Activated CD4-positive, alpha-beta T cell treated with anti-CD3 and anti-CD28 coated beads, Interleukin-2, amount 50 U/mL, for 1 hour (primary cell): ENCODE data around the gene KLHL12.
A peak's percentile ranks its signal among the peaks of the same experiment; 100 is the strongest.

Experiments
- DNase-seq: peaks from one replicate; pipeline ENCODE4 v3.0.0-alpha.2; 2020

The KLHL12 gene

GRCh38 chr1:202926581-202927491, at the start of gene KLHL12:
TSS of gene KLHL12 (minus strand) at chr1:202927234. CDS start at chr1:202925162, 2,072 bp downstream.
- DNase-seq = peak; percentile 93

- no peak for DNase-seq
Observed at GRCh38 chr1:202976633-202977032, 49.6 kb upstream of the KLHL12 start.

GRCh38 chr1:202974856-202975255, 47.8 kb upstream of the KLHL12 start:
- no peak for DNase-seq

GRCh38 chr1:202972046-202972445, 45.0 kb upstream of the KLHL12 start:
- no peak for DNase-seq

- no peak for DNase-seq
Observed at GRCh38 chr1:202968895-202969295, 41.9 kb upstream of the KLHL12 start.

- DNase-seq = no peak
Observed at GRCh38 chr1:202968351-202968750, 41.3 kb upstream of the KLHL12 start.

GRCh38 chr1:202967684-202968281, 40.7 kb upstream of the KLHL12 start:
- no peak for DNase-seq

- no peak for DNase-seq
Observed at GRCh38 chr1:202966006-202966898, 39.2 kb upstream of the KLHL12 start.

GRCh38 chr1:202965422-202965821, 38.4 kb upstream of the KLHL12 start:
- DNase-seq = no peak

GRCh38 chr1:202964791-202965410, 37.9 kb upstream of the KLHL12 start:
- no peak for DNase-seq

- no peak for DNase-seq
Observed at GRCh38 chr1:202961220-202961880, 34.3 kb upstream of the KLHL12 start.

- no peak for DNase-seq
Observed at GRCh38 chr1:202959276-202959620, 32.2 kb upstream of the KLHL12 start.

GRCh38 chr1:202958544-202959275, 31.7 kb upstream of the KLHL12 start:
- peak; percentile 9 for DNase-seq

- peak; percentile 94 for DNase-seq
Observed at GRCh38 chr1:202957733-202958543, 30.9 kb upstream of the KLHL12 start, which contains the start of gene ADIPOR1. TSS of gene ADIPOR1 (minus strand) at chr1:202958312. CDS start at chr1:202951070, 7,242 bp downstream.

- no peak for DNase-seq
Observed at GRCh38 chr1:202956969-202957368, 29.9 kb upstream of the KLHL12 start.

- no peak for DNase-seq
Observed at GRCh38 chr1:202954057-202954745, 27.2 kb upstream of the KLHL12 start.

GRCh38 chr1:202953392-202953791, 26.4 kb upstream of the KLHL12 start:
- no peak for DNase-seq

GRCh38 chr1:202952818-202953217, 25.8 kb upstream of the KLHL12 start:
- DNase-seq = no peak

- DNase-seq = no peak
Observed at GRCh38 chr1:202952099-202952498, 25.1 kb upstream of the KLHL12 start.

- no peak for DNase-seq
Observed at GRCh38 chr1:202951437-202951836, 24.4 kb upstream of the KLHL12 start.
